H9 (cell line): Measurements from ENCODE around the gene HDAC5. TPM values are rescaled to one million over a fixed set of nuclear protein-coding genes. Genes with fewer than 3 reads are reported as not detected.

Source experiments
- DNase-seq: peaks from one replicate; pipeline ENCODE4 v3.0.0-alpha.2; 2017
- H2AFZ ChIP-seq: one replicate; pipeline ENCODE4 v1.6.1; 2013; ENCODE audit warnings: mild to moderate bottlenecking, low read length, control low read depth, moderate library complexity
- H2AK5ac ChIP-seq: 2 replicates; pipeline ENCODE4 v1.6.1; 2013; ENCODE audit warnings: low read length, control low read depth, mixed read lengths; ENCODE audit not compliant: insufficient read length
- H2BK120ac ChIP-seq: one replicate; pipeline ENCODE4 v1.6.1; 2013; ENCODE audit warnings: low read depth, mild to moderate bottlenecking, low read length, control low read depth, inconsistent platforms; ENCODE audit not compliant: poor library complexity, severe bottlenecking
- H2BK12ac ChIP-seq: 2 replicates; pipeline ENCODE4 v1.6.1; 2013; ENCODE audit warnings: low read length, control low read depth, mixed read lengths, low read depth; ENCODE audit not compliant: insufficient read length
- H2BK15ac ChIP-seq: 2 replicates; pipeline ENCODE4 v1.6.1; 2013; ENCODE audit warnings: low read depth, low read length, control low read depth
- H2BK20ac ChIP-seq: one replicate; pipeline ENCODE4 v1.6.1; 2013; ENCODE audit warnings: low read depth, mild to moderate bottlenecking, low read length, control low read depth, inconsistent platforms; ENCODE audit not compliant: poor library complexity, severe bottlenecking
- H2BK5ac ChIP-seq: 2 replicates; pipeline ENCODE4 v1.6.1; 2013; ENCODE audit warnings: low read length, control low read depth, mixed read lengths; ENCODE audit not compliant: insufficient read length
- H3K14ac ChIP-seq: 2 replicates; pipeline ENCODE4 v1.6.1; 2013; ENCODE audit warnings: low read length, control low read depth; ENCODE audit not compliant: insufficient read depth
- H3K18ac ChIP-seq: 2 replicates; pipeline ENCODE4 v1.6.1; 2013; ENCODE audit warnings: low read depth, mild to moderate bottlenecking, mixed read lengths, low read length, control low read depth; ENCODE audit not compliant: insufficient read length
- H3K23ac ChIP-seq: 2 replicates; pipeline ENCODE4 v1.6.1; 2013; ENCODE audit warnings: low read length, control low read depth, mixed read lengths, low read depth; ENCODE audit not compliant: insufficient read length
- H3K23me2 ChIP-seq: 2 replicates; pipeline ENCODE4 v1.6.1; 2013; ENCODE audit warnings: low read depth, mild to moderate bottlenecking, mixed read lengths, low read length, control low read depth; ENCODE audit not compliant: insufficient read length, poor library complexity, severe bottlenecking
- H3K27ac ChIP-seq: 2 replicates; pipeline ENCODE4 v1.5.1; 2013; ENCODE audit warnings: low read length, control low read depth, mixed read lengths, low read depth; ENCODE audit not compliant: insufficient read length
- H3K27me3 ChIP-seq: 2 replicates; pipeline ENCODE4 v1.6.1; 2013; ENCODE audit warnings: low read length, control low read depth, inconsistent platforms; ENCODE audit not compliant: insufficient read depth
- H3K4ac ChIP-seq: 2 replicates; pipeline ENCODE4 v1.6.1; 2013; ENCODE audit warnings: low read depth, mild to moderate bottlenecking, control low read depth, inconsistent platforms, low read length, moderate library complexity
- H3K4me1 ChIP-seq: 2 replicates; pipeline ENCODE4 v1.6.1; 2013; ENCODE audit warnings: low read length, control low read depth, inconsistent platforms; ENCODE audit not compliant: insufficient read depth
- H3K4me2 ChIP-seq: 2 replicates; pipeline ENCODE4 v1.6.1; 2013; ENCODE audit warnings: low read length, control low read depth, mixed read lengths; ENCODE audit not compliant: insufficient read length, insufficient read depth
- H3K56ac ChIP-seq: 2 replicates; pipeline ENCODE4 v1.6.1; 2013; ENCODE audit warnings: low read depth, mild to moderate bottlenecking, mixed read lengths, low read length, control low read depth; ENCODE audit not compliant: insufficient read length
- H3K79me1 ChIP-seq: 2 replicates; pipeline ENCODE4 v1.6.1; 2013; ENCODE audit warnings: low read depth, mild to moderate bottlenecking, moderate library complexity, low read length, control low read depth, inconsistent platforms; ENCODE audit not compliant: insufficient read depth, poor library complexity, severe bottlenecking
- H3K79me2 ChIP-seq: 2 replicates; pipeline ENCODE4 v1.6.1; 2013; ENCODE audit warnings: low read length, control low read depth, inconsistent platforms; ENCODE audit not compliant: insufficient read depth
- H3K9ac ChIP-seq: 2 replicates; pipeline ENCODE4 v1.6.1; 2013; ENCODE audit warnings: low read length, control low read depth, mixed read lengths; ENCODE audit not compliant: insufficient read length; ENCODE audit errors: extremely low read depth
- H3K9me3 ChIP-seq: one replicate; pipeline ENCODE4 v1.6.1; 2013; ENCODE audit warnings: low read depth, low read length, inconsistent platforms; ENCODE audit not compliant: control insufficient read depth
- H3T11ph ChIP-seq: one replicate; pipeline ENCODE4 v1.6.1; 2013; ENCODE audit warnings: mild to moderate bottlenecking, low read length, control low read depth, inconsistent platforms
- H4K20me1 ChIP-seq: one replicate; pipeline ENCODE4 v1.6.1; 2013; ENCODE audit not compliant: control insufficient read depth, insufficient read length, insufficient read depth
- H4K5ac ChIP-seq: 2 replicates; pipeline ENCODE4 v1.6.1; 2013; ENCODE audit warnings: low read depth, mild to moderate bottlenecking, mixed read lengths, low read length, control low read depth; ENCODE audit not compliant: insufficient read length
- H4K8ac ChIP-seq: replicated peaks from 2 replicates; pipeline ENCODE4 v1.6.1; 2013; ENCODE audit warnings: low read length, control low read depth, mixed read lengths, low read depth; ENCODE audit not compliant: insufficient read length
- H4K91ac ChIP-seq: 2 replicates; pipeline ENCODE4 v1.6.1; 2013; ENCODE audit warnings: low read depth, mild to moderate bottlenecking, moderate library complexity, mixed read lengths, low read length, control low read depth; ENCODE audit not compliant: insufficient read length
- H3K27ac Mint-ChIP-seq, 3 experiments: 2 replicates in 2 of 3; 3 replicates in 1 of 3; pipeline ENCODE4 v1.8.0; 2020 to 2021; ENCODE audit warnings: mixed read lengths in 3 of 3, mild to moderate bottlenecking in 1 of 3, moderate library complexity in 1 of 3
- H3K27me3 Mint-ChIP-seq: 2 replicates; pipeline ENCODE4 v1.8.0; 2021; ENCODE audit warnings: low read depth, mild to moderate bottlenecking, moderate library complexity, mixed read lengths
- H3K36me3 Mint-ChIP-seq, 3 experiments: 2 replicates in 2 of 3; 3 replicates in 1 of 3; pipeline ENCODE4 v1.8.0; 2020 to 2021; ENCODE audit warnings: low read depth in 3 of 3, mixed read lengths in 3 of 3; ENCODE audit not compliant: insufficient read depth in 1 of 3
- H3K4me1 Mint-ChIP-seq, 2 experiments: 2 replicates each; pipeline ENCODE4 v1.8.0; 2020; ENCODE audit warnings: mixed read lengths in 2 of 2
- H3K4me3 Mint-ChIP-seq, 2 experiments: 2 replicates in 1 of 2; 3 replicates in 1 of 2; pipeline ENCODE4 v1.8.0; 2020 to 2021; ENCODE audit warnings: mild to moderate bottlenecking in 2 of 2, mixed read lengths in 2 of 2, moderate library complexity in 1 of 2
- H3K9me3 Mint-ChIP-seq, 2 experiments: 2 replicates in 1 of 2; 3 replicates in 1 of 2; pipeline ENCODE4 v1.8.0; 2020; ENCODE audit warnings: mild to moderate bottlenecking in 2 of 2, mixed read lengths in 2 of 2, moderate library complexity in 1 of 2
- CTCF ChIP-seq: fragments of 200-600 bp; sonication (generic); conservative IDR thresholded peaks from 3 replicates; pipeline ENCODE4 v1.8.0; 2021; ENCODE audit warnings: antibody characterized with exemption, mild to moderate bottlenecking
- WGBS: extraction: QIAGEN DNeasy Blood & Tissue Kit; methylation state at CpG from one replicate; pipeline ENCODE4 v1.1.7; 2013; ENCODE audit warnings: missing lambda C conversion rate, low lambda C conversion rate, mixed read lengths; ENCODE audit not compliant: insufficient read length; ENCODE audit errors: extremely low coverage; 5-methylcytosine and 5-hydroxymethylcytosine counted together
- total RNA-seq: library from RNA; stranded (reverse); gene quantifications from 2 replicates; pipeline ENCODE4 v1.2.1, GENCODE V29; 2021

Gene HDAC5
- total RNA-seq, 1 experiment from 2014 or later, result 39.5 TPM

- H3K4ac ChIP-seq, result no peak overlapping the region
Measured at GRCh38 chr17:44097110-44097958, 26.1 kb downstream of the HDAC5 start.

More at GRCh38 chr17:44097110-44097958, 26.1 kb downstream of the HDAC5 start:
- Histone ChIP-seq H2AFZ (no peak overlapping the region), H3K18ac (peak overlapping the region; percentile 32), H4K91ac (peak overlapping the region; percentile 4), H2BK20ac (no peak overlapping the region), H3K4me2 (no peak overlapping the region), H2BK15ac (0 out of 2 replicates have a peak overlapping the region, but pooled peaks have one; percentile 49), H2BK12ac (no peak overlapping the region), H2BK5ac (no peak overlapping the region), H3K9me3 (no peaks in the 10 kb centered on the region), H3K9ac (no peak overlapping the region), H2BK120ac (no peak overlapping the region), H3K23ac (no peak overlapping the region), H3K27ac (no peak overlapping the region), H3T11ph (no peak overlapping the region), H4K20me1 (no peaks in the 10 kb centered on the region), H4K5ac (no peak overlapping the region), H3K79me2 (no peaks in the 10 kb centered on the region), H4K8ac (no peak overlapping the region), H3K4me1 (no peaks in the 10 kb centered on the region; the same call in 1 of the 2 replicates), H3K14ac (no peak overlapping the region), H2AK5ac (no peak overlapping the region), H3K79me1 (no peaks in the 10 kb centered on the region), H3K56ac (no peak overlapping the region), H3K23me2 (peaks cover 7% of the 10 kb centered on the region), H3K27me3 (no peaks in the 10 kb centered on the region)
- Mint-ChIP-seq H3K4me1 (peaks cover 16 to 30% of the 10 kb centered on the region in 2 experiments), H3K27ac (peak overlapping the region in 2 of 3 experiments; percentile 86 to 100; a peak in 3 of 7 replicates), H3K4me3 (no peak overlapping the region), H3K27me3 (no peaks in the 10 kb centered on the region), H3K9me3 (no peaks in the 10 kb centered on the region), H3K36me3 (peaks cover 0 to 3% (median 2%) of the 10 kb centered on the region in 3 experiments; a peak in 6 of 7 replicates)
- no CpG with 5 or more reads among the region's 13 CpGs for WGBS
- TF ChIP-seq CTCF, result no peak
- DNase-seq, result no peak
